Sigmoid colon (tissue), 4 donors: ENCODE data around the gene CYTH1.

ENCODE experiments used
- CTCF ChIP-seq, 4 experiments: fragments of 450-650 bp in 3 of 4; fragments of 200-600 bp in 1 of 4; IDR thresholded peaks; one replicate each; pipeline ENCODE4 v1.5.1; 2016 to 2019; ENCODE audit warnings: antibody characterized with exemption in 4 of 4, mild to moderate bottlenecking in 3 of 4, moderate library complexity in 2 of 4
- EP300 ChIP-seq, 4 donors: sonication (generic); formaldehyde crosslinking; IDR thresholded peaks; one replicate each; pipeline ENCODE4 v1.6.1; 2017; ENCODE audit warnings: antibody characterized with exemption in 4 of 4
- POLR2A ChIP-seq, 2 donors: fragments of 450-650 bp; IDR thresholded peaks; one replicate each; pipeline ENCODE4 v1.6.1; 2016; ENCODE audit warnings: antibody characterized with exemption in 2 of 2, mild to moderate bottlenecking in 2 of 2, moderate library complexity in 2 of 2

DNA sequence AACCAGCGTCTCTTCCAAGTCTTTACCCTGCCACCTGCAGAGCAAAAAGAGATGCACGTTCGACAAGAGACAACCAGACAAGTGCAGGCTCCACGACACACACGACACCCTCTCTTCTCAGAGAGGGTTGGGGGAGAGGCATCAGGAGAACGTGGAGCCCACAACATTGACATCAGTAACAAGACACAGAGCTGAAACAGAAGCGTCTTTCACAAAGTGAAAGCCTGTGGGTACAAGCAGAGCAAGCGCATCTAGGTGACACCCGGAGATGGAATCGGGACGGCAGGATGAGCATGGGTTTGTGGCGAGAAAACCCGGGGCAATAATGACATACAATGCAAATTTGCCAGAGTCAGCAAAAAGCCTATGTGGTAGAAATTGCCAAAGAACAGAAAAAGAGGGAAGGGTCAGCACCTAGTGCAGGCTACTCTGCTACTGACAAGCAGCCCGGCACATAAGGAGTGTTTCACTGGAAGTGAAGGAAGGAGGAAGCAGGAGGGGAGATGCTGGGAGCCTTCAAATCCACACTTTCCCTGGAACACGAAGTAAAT is 89.5 kb downstream of the CYTH1 start:
- TF ChIP-seq CTCF (IDR thresholded peaks at IDR 0.05), result no peak
- TF ChIP-seq POLR2A (IDR thresholded peaks at IDR 0.05), result no peak
- TF ChIP-seq EP300 (IDR thresholded peaks at IDR 0.05), result no peak
